ENCODE data around the gene S100A13.
"Not testable (repeated sequence)": the region's sequence is repeated elsewhere in the genome, so short reads cannot be mapped to it uniquely, and the experiment has no call there.

The S100A13 gene

DNA sequence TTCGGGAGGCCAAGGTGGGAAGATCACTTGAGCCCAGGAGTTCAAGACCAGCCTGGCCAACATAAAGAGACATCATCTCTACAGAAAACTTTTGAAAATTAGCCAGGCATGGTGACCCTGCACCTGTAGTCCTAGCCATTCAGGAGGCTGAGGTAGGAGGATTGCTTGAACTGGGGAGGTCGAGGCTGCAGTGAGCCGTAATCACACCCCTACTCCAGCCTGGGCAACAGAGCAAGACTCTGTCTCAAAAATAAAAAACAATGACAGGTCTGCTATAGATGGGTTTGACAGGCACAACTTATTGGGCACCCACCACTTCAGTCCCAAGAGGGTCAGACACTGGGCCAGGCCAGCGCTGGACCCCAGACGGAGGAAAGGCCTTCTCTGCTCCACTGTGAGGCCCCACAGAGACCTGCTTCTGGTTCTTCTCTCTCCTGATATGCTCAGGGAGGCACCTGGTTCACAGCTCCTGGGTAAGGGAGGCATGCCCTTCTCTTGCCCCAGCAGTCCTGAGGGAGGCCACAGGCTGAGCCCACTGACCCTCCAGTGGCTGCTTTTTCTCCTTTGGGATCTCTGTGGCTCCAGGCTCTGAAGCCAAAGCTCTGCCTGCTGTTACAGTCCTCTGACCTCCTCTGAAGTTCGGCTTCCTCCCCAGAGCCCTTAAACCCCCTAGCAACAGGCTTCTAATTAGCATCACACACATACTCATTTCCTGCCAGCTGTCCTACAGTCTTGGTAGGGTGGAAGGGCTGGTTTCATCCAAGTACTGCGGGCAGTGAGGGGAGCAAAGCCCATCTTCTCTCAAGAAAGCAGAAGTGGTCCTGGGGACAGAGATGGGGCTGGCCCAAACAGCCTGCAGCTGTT, 28.8 kb downstream of the S100A13 start:
- peak; percentile 55 for DNase-seq

- no peak for DNase-seq
Measured at GRCh38 chr1:153597206-153597605, 30.1 kb downstream of the S100A13 start.

- no peak for DNase-seq
Measured at GRCh38 chr1:153592748-153593147, 34.6 kb downstream of the S100A13 start.

- no peak for DNase-seq
Measured at GRCh38 chr1:153588482-153588881, 38.8 kb downstream of the S100A13 start.

- not testable (repeated sequence) for DNase-seq
Measured at GRCh38 chr1:153588033-153588432, 39.3 kb downstream of the S100A13 start.

GRCh38 chr1:153587314-153587713, 40.0 kb downstream of the S100A13 start:
- no peak for DNase-seq

DNA sequence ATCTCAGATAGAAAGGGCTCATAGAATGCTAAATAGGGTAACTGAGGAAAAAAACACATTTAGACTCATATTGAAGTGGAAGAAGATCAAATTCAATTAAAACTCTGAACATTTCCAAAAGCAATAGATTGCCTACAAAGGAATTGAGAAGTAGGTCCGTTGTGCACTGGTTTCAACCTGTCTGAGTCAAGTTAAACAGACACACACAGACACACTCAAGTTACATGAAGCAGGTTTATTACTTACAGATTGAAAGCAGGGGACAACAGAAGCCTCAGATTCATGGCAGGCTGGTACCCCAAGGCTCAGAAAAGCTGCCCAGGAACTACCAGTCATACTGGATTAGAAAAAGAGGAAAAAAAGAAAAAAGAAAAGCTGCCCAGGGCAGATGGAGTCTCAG, 41.0 kb downstream of the S100A13 start:
- DNase-seq = no peak

DNA sequence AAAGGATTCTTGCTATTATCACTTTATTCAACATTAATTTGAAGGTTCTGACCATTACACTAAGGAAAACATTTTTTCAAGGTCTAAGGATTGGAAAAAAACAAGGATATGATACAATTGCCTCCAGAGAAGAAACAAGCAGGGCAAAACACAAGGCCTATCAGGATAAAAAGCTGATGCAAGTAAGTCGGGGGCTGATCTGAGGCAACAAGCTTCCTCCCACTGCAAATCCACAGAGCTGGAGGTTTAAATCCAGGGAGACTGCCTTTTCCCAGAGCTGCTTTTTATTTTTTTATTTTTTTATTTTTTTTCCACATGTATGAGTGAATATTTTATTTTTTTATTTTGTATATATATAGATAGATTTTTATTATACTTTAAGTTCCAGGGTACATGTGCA, 42.3 kb downstream of the S100A13 start:
- DNase-seq = no peak

- no peak for DNase-seq
Measured at GRCh38 chr1:153583976-153584375, 43.3 kb downstream of the S100A13 start.

DNA sequence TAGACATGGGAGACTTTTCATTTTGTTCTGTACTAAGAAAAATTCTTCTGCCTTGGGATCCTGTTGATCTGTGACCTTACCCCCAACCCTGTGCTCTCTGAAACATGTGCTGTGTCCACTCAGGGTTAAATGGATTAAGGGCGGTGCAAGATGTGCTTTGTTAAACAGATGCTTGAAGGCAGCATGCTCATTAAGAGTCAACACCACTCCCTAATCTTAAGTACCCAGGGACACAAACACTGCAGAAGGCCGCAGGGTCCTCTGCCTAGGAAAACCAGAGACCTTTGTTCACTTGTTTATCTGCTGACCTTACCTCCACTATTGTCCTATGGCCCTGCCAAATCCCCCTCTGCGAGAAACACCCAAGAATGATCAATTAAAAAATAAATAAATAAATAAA, 43.8 kb downstream of the S100A13 start:
- not testable (repeated sequence) for DNase-seq

- DNase-seq = not testable (repeated sequence)
Measured at GRCh38 chr1:153582836-153583235, 44.5 kb downstream of the S100A13 start.

DNA sequence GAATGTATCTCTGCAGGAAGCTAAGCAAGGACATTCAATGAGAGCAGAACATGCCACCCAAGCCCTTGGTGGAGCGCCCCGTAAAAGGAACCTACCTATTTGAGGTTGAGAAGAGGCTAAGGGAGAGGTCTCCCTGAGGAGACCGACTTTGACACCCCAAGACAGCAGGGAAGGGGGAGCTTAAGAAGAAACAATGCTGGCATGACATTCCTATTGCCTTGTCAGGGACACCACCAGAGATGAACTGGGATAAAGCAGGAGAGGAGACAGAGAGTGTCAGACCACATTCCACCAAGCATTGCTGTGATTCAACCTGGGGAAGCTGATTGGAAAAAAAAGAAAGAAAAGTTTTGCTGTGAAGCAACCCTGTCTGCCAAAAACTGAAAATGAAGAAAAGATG, 48.4 kb downstream of the S100A13 start:
- DNase-seq = no peak

DNA sequence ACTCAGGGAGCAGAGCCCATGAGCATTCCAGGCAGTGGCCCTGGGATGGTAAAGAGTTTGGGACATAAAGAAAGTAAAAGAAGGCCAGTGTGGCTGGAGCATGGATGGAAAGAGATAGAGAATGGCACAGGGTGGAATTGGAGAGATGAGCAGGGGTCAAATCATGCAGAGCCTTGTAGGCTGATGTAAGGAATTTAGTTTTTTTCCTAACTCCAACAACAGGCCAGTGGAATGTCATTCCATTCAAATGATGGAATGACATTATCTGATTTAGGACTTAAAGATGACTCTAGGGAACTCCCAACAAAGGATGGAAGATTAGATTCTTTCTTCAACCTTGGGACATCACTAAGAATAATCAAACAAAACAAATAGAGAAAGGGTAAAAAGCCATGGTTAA, 48.8 kb downstream of the S100A13 start:
- no peak for DNase-seq

DNA sequence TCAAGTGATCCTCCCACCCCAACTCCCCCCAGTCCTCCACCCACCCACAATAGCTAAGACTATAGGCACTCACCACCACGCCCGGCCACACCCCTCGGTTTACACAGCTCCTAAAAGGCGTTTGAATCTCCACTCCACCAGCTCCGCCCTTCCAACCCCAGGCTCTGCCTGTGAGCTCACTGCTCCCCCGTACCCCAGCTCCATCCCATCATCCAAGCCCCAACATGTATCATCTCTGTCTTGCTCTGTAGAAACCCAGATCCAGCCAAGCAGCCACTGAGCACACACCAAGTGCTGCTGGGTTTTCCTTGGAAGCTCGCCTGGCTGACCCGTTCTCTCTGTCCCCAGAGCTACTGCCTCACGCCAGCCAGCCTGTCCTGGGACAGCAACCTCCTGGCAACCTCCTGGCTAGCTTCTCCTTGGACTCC, 49.7 kb downstream of the S100A13 start:
- DNase-seq = no peak

DNA sequence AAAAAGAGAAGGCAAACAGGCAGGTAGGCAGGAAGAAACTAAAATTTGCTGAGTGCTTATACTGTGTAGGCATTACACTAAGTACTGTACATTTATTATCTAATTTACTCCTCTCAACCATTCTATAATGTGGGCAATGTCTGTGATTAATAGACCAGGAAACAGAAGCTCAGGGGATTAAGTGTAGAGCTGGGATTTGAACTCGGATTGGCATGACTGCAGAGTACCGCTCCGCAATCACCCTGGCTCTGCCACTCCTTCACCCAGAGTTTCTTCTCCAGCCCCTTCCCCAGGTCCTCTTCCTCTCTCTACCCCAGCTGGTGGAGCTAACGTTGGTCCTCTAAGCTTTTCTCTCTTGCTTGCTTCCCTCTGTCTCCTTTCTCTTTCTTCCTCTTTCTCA, 50.2 kb downstream of the S100A13 start:
- no peak for DNase-seq

- not testable (repeated sequence) for DNase-seq
Measured at GRCh38 chr1:153575497-153575896, 51.8 kb downstream of the S100A13 start.

GRCh38 chr1:153575081-153575491, 52.2 kb downstream of the S100A13 start:
- DNase-seq = not testable (repeated sequence)

GRCh38 chr1:153573351-153573750, 54.0 kb downstream of the S100A13 start:
- no peak for DNase-seq

DNA sequence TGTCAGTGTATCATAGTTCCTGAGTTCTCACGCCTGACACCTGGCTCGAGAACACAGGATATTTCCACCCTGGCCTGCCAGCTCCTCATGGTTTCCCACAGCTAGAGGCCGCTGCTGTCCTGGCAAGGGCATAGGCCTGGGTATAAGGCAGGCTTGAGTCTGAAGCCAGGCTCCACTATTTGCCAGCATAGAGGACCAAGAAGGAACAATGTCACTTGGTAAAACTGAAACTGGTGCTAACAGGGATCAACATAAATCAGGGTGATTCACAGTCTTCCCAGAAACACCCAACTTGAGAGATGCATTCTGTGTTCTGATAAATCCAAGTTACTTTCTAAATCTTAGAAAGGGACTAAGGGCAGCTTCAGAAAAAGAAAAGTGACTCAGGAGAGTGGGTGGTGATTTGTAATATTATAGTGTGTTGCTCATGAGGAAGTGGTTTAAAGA, 54.7 kb downstream of the S100A13 start:
- DNase-seq = peak; percentile 46

DNA sequence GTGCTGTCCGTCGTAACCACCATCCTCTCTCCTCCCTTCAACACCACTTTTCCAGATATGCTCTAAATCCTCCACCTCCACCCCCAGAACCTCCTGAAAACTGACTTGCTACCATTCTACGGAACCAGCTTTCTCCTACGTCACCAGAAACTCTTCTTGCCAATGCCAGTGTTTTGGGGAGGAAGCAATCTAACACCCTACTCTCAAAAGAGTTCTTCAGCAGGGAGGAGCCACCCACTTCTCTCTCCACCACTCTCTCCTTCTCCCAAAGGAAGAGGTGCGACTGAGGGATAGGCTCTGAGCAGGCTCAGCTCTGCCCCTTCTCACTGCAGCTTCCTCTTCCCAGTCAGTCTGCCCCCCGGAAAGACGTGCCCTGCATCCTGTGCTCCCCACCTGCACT, 55.6 kb downstream of the S100A13 start:
- DNase-seq = no peak

- no peak for DNase-seq
Measured at GRCh38 chr1:153570874-153571273, 56.4 kb downstream of the S100A13 start.

DNA sequence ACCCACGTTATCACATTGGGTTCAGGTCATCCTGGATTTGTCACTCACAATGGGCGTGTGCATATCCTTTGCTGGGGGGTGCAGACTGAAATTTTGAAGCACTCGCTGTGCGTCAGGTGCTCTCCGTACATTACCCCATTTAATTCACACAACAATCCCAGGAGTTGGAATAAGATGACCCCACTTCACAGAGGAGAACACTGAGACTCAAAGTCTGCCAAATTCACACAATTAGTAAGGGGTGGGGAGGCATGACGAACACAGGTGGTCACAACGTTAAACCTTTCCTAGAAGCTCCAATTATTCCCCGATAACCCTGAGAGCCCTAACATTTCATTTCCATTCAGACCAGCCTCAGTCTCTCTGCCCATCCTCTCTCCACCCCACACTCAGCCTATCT, 57.8 kb downstream of the S100A13 start:
- DNase-seq = no peak
